Chondrocyte (in vitro differentiated cells): ENCODE measurements around the gene SUCLG1. TPM values are rescaled to one million over a fixed set of nuclear protein-coding genes. Genes with fewer than 3 reads are reported as not detected.

Experiments used
- DNase-seq: peaks from one replicate; pipeline ENCODE4 v3.0.0; 2021; ENCODE audit warnings: mixed read lengths, low spot score
- H3K27ac Mint-ChIP-seq: one replicate; pipeline ENCODE4 v1.8.0; 2021; ENCODE audit warnings: mild to moderate bottlenecking, moderate library complexity, mixed read lengths; ENCODE audit not compliant: unreplicated experiment
- H3K27me3 Mint-ChIP-seq: 2 replicates; pipeline ENCODE4 v1.8.0; 2021; ENCODE audit warnings: low read depth, mixed read lengths
- H3K36me3 Mint-ChIP-seq: 2 replicates; pipeline ENCODE4 v1.8.0; 2021; ENCODE audit warnings: low read depth, mixed read lengths
- H3K4me1 Mint-ChIP-seq: 2 replicates; pipeline ENCODE4 v1.8.0; 2021; ENCODE audit warnings: low read depth, mild to moderate bottlenecking, mixed read lengths
- H3K4me3 Mint-ChIP-seq: one replicate; pipeline ENCODE4 v1.8.0; 2021; ENCODE audit warnings: mild to moderate bottlenecking, moderate library complexity, mixed read lengths; ENCODE audit not compliant: unreplicated experiment
- H3K9me3 Mint-ChIP-seq: 2 replicates; pipeline ENCODE4 v1.8.0; 2021; ENCODE audit warnings: low read depth, mixed read lengths
- CTCF ChIP-seq: fragments of 200-600 bp; sonication (generic); IDR thresholded peaks from 2 replicates; pipeline ENCODE4 v1.5.0; 2021; ENCODE audit warnings: antibody characterized with exemption, mild to moderate bottlenecking, moderate library complexity
- total RNA-seq: library from RNA; stranded (reverse); gene quantifications from 3 replicates; pipeline ENCODE4 v1.2.1, GENCODE V29; 2021

The SUCLG1 gene
- total RNA-seq, 1 donor from 2014 or later, result 38.3 TPM

- Mint-ChIP-seq H3K9me3 (no peaks in the 10 kb centered on the region), H3K36me3 (no peaks in the 10 kb centered on the region), H3K4me1 (peaks cover 25% of the 10 kb centered on the region), H3K27me3 (peaks cover 3% of the 10 kb centered on the region), H3K27ac (no peak overlapping the region), H3K4me3 (no peak overlapping the region)
- no peak for TF ChIP-seq CTCF
- DNase-seq, result no peak
Measured at GRCh38 chr2:84461310-84461709, 2.2 kb upstream of the SUCLG1 start.

GRCh38 chr2:84460670-84461069 lies 1.6 kb upstream of the SUCLG1 start:
- Mint-ChIP-seq H3K27ac (no peak overlapping the region), H3K27me3 (peaks cover 3% of the 10 kb centered on the region), H3K9me3 (no peaks in the 10 kb centered on the region), H3K4me1 (peaks cover 25% of the 10 kb centered on the region), H3K36me3 (no peaks in the 10 kb centered on the region), H3K4me3 (no peak overlapping the region)
- TF ChIP-seq CTCF, result no peak
- no peak for DNase-seq

- no peak for DNase-seq
- H3K27me3 Mint-ChIP-seq, result peaks cover 3% of the 10 kb centered on the region
- no peak overlapping the region for H3K27ac Mint-ChIP-seq
- H3K36me3 Mint-ChIP-seq, result no peaks in the 10 kb centered on the region
- no peaks in the 10 kb centered on the region for H3K9me3 Mint-ChIP-seq
- peaks cover 25% of the 10 kb centered on the region for H3K4me1 Mint-ChIP-seq
- peak overlapping the region; percentile 92 for H3K4me3 Mint-ChIP-seq
- TF ChIP-seq CTCF, result no peak
Measured at GRCh38 chr2:84459944-84460429, 907 bp upstream of the SUCLG1 start.

GRCh38 chr2:84458551-84459017 lies 496 bp downstream of the SUCLG1 start:
- TF ChIP-seq CTCF, result no peak
- H3K9me3 Mint-ChIP-seq, result no peaks in the 10 kb centered on the region
- H3K27ac Mint-ChIP-seq, result peak overlapping the region; percentile 96
- H3K36me3 Mint-ChIP-seq, result no peaks in the 10 kb centered on the region
- peaks cover 25% of the 10 kb centered on the region for H3K4me1 Mint-ChIP-seq
- peak; percentile 77 for DNase-seq
- H3K27me3 Mint-ChIP-seq, result no peaks in the 10 kb centered on the region
- H3K4me3 Mint-ChIP-seq, result peak overlapping the region; percentile 92

GRCh38 chr2:84457686-84458085 lies 1.4 kb downstream of the SUCLG1 start:
- Mint-ChIP-seq H3K4me1 (peaks cover 25% of the 10 kb centered on the region), H3K36me3 (peaks cover 1% of the 10 kb centered on the region), H3K9me3 (no peaks in the 10 kb centered on the region), H3K27ac (no peak overlapping the region), H3K4me3 (peak overlapping the region; percentile 27), H3K27me3 (no peaks in the 10 kb centered on the region)
- no peak for TF ChIP-seq CTCF
- no peak for DNase-seq
